ENCODE results near the gene SMIM33. TPM values are rescaled to one million over a fixed set of nuclear protein-coding genes. Genes with fewer than 3 reads are reported as not detected.
A peak's percentile ranks its signal among the peaks of the same experiment; 100 is the strongest.

SMIM33 gene
- total and polyA plus RNA-seq, 2 of the 13 experiments (the other 11 are each of a cell fraction or from before 2014, with no cell fraction given): not detected

DNA sequence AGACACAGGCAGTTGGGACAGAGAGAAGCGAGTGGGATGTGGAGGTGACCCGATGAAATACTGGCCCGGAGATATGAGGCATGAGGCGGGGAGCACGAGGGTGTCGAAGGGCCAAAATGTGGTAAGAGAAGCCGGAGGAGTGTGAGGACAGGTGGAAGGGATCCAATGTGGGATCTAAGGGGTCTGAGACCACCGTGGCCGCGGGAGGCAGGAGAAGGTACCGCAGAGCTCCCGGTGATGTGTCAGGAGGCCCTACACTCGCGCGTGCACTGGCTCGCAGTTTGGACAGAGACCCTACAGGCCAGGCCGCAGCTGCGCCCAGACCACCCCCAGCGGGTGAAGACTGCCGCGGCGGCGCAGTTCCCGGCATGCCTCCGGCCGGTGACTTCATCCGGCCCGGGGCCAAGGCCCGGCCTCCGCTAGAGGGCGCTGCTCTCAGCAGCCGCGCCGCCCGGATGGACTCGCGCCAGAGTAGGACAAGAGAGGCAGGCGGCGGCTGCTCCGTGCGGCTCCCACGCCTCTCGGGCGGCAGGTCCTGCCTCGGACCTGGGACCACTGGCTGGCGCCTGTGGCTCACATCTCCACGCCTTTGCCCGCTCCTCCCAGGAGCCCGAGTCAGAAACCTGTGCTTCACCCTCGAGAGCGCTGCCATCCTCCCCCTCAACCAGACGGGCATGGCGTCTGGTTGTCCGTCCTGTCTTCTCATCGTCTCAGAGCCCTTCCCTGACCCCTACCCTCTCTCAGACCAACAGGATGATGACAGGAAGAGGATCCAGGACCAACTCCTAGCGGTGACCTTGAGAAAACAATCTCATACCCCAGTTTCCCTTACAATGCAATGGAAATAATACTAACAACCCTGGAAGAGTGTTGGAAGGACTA lies 47.1 kb downstream of the SMIM33 start (continued):
- TF ChIP-seq, protein P1, sequence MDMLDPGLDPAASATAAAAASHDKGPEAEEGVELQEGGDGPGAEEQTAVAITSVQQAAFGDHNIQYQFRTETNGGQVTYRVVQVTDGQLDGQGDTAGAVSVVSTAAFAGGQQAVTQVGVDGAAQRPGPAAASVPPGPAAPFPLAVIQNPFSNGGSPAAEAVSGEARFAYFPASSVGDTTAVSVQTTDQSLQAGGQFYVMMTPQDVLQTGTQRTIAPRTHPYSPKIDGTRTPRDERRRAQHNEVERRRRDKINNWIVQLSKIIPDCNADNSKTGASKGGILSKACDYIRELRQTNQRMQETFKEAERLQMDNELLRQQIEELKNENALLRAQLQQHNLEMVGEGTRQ (IDR thresholded peaks at IDR 0.05; ENCODE audit: low read depth, low read length): no peak
- TF ChIP-seq, protein P1 (CRISPR knock-in tag; IDR thresholded peaks at IDR 0.05; ENCODE audit: borderline replicate concordance): no peak
- TF ChIP-seq ZNF331 (CRISPR knock-in tag; IDR thresholded peaks at IDR 0.05) (peak; percentile 76; the same call in 1 of the 2 replicates), EZH2 (conservative IDR thresholded peaks at IDR 0.05; ENCODE audit: low read depth, low read length) (no peak), TCF7 (IDR thresholded peaks at IDR 0.05; ENCODE audit: low read depth) (no peak), ZNF607 (CRISPR knock-in tag; IDR thresholded peaks at IDR 0.05; ENCODE audit: borderline replicate concordance) (peak; percentile 91; the same call in 1 of the 2 replicates), ZNF121 (CRISPR knock-in tag; IDR thresholded peaks at IDR 0.05) (peak; percentile 69), NFATC3 (CRISPR knock-in tag; IDR thresholded peaks at IDR 0.05) (0 out of 2 replicates have a peak, but pooled peaks have one; percentile 66), RFX1 (IDR thresholded peaks at IDR 0.05) (no peak), SAP130 (CRISPR knock-in tag; IDR thresholded peaks at IDR 0.05; ENCODE audit: low read depth) (peak; percentile 89), IRF2 (CRISPR knock-in tag; IDR thresholded peaks at IDR 0.05) (peak; percentile 91), ZSCAN21 (CRISPR knock-in tag; IDR thresholded peaks at IDR 0.05; ENCODE audit: borderline replicate concordance) (peak; percentile 82), FOXJ3 (CRISPR knock-in tag; IDR thresholded peaks at IDR 0.05; ENCODE audit: borderline replicate concordance) (no peak; the same call in 1 of the 2 replicates), GPN1 (CRISPR knock-in tag; IDR thresholded peaks at IDR 0.05; ENCODE audit: borderline replicate concordance) (no peak)
- TF ChIP-seq, protein P2, sequence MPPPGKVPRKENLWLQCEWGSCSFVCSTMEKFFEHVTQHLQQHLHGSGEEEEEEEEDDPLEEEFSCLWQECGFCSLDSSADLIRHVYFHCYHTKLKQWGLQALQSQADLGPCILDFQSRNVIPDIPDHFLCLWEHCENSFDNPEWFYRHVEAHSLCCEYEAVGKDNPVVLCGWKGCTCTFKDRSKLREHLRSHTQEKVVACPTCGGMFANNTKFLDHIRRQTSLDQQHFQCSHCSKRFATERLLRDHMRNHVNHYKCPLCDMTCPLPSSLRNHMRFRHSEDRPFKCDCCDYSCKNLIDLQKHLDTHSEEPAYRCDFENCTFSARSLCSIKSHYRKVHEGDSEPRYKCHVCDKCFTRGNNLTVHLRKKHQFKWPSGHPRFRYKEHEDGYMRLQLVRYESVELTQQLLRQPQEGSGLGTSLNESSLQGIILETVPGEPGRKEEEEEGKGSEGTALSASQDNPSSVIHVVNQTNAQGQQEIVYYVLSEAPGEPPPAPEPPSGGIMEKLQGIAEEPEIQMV (CRISPR knock-in tag; IDR thresholded peaks at IDR 0.05; ENCODE audit: low read depth): peak; percentile 77; the same call in 1 of the 2 replicates
- TF ChIP-seq, protein P3, sequence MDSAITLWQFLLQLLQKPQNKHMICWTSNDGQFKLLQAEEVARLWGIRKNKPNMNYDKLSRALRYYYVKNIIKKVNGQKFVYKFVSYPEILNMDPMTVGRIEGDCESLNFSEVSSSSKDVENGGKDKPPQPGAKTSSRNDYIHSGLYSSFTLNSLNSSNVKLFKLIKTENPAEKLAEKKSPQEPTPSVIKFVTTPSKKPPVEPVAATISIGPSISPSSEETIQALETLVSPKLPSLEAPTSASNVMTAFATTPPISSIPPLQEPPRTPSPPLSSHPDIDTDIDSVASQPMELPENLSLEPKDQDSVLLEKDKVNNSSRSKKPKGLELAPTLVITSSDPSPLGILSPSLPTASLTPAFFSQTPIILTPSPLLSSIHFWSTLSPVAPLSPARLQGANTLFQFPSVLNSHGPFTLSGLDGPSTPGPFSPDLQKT (CRISPR knock-in tag; IDR thresholded peaks at IDR 0.05; ENCODE audit: borderline replicate concordance): no peak
- TF ChIP-seq, protein P4, sequence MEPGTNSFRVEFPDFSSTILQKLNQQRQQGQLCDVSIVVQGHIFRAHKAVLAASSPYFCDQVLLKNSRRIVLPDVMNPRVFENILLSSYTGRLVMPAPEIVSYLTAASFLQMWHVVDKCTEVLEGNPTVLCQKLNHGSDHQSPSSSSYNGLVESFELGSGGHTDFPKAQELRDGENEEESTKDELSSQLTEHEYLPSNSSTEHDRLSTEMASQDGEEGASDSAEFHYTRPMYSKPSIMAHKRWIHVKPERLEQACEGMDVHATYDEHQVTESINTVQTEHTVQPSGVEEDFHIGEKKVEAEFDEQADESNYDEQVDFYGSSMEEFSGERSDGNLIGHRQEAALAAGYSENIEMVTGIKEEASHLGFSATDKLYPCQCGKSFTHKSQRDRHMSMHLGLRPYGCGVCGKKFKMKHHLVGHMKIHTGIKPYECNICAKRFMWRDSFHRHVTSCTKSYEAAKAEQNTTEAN (CRISPR knock-in tag; conservative IDR thresholded peaks at IDR 0.05): no peak
- TF ChIP-seq, protein P5, sequence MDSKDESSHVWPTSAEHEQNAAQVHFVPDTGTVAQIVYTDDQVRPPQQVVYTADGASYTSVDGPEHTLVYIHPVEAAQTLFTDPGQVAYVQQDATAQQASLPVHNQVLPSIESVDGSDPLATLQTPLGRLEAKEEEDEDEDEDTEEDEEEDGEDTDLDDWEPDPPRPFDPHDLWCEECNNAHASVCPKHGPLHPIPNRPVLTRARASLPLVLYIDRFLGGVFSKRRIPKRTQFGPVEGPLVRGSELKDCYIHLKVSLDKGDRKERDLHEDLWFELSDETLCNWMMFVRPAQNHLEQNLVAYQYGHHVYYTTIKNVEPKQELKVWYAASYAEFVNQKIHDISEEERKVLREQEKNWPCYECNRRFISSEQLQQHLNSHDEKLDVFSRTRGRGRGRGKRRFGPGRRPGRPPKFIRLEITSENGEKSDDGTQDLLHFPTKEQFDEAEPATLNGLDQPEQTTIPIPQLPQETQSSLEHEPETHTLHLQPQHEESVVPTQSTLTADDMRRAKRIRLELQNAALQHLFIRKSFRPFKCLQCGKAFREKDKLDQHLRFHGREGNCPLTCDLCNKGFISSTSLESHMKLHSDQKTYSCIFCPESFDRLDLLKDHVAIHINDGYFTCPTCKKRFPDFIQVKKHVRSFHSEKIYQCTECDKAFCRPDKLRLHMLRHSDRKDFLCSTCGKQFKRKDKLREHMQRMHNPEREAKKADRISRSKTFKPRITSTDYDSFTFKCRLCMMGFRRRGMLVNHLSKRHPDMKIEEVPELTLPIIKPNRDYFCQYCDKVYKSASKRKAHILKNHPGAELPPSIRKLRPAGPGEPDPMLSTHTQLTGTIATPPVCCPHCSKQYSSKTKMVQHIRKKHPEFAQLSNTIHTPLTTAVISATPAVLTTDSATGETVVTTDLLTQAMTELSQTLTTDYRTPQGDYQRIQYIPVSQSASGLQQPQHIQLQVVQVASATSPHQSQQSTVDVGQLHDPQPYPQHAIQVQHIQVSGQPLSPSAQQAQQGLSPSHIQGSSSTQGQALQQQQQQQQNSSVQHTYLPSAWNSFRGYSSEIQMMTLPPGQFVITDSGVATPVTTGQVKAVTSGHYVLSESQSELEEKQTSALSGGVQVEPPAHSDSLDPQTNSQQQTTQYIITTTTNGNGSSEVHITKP (CRISPR knock-in tag; IDR thresholded peaks at IDR 0.05; ENCODE audit: low read depth): peak; percentile 56; the same call in 1 of the 2 replicates

Measured in HepG2 (cell line).